ENCODE measurements around the gene CEACAM4. TPM values are rescaled to one million over a fixed set of nuclear protein-coding genes. Genes with fewer than 3 reads are reported as not detected.

Gene CEACAM4
- total RNA-seq (1 to 10 TPM in 1 of 2 donors, not detected in 1; 1.7 TPM), polyA plus RNA-seq (ENCODE audit: insufficient read depth, low read depth, low replicate concordance) (0.47 TPM)
- long read RNA-seq, donor 1 = 0 reads
- long read RNA-seq, donor 2 = 0 reads

GRCh38 chr19:41626877-41627276, at the start of gene CEACAM4:
TSS of gene CEACAM4 (minus strand) at chr19:41627074. CDS start at chr19:41626963, 111 bp downstream.
- WGBS, 2 donors = 45 to 50% methylated on average over 5 to 7 of the region's 7 CpGs
- Histone ChIP-seq H3K27me3 (no peaks in the 10 kb centered on the region), H3K4me3 (no peak within 1 kb of the TSS), H3K27ac (no peak within 1 kb of the TSS), H3K9me3 (no peaks in the 10 kb centered on the region), H3K4me1 (no peaks in the 10 kb centered on the region), H3K36me3 (ENCODE audit: low read depth, missing control alignments) (no peaks in the 10 kb centered on the region)
- TF ChIP-seq CTCF (IDR thresholded peaks at IDR 0.05) (no peak), POLR2A (IDR thresholded peaks at IDR 0.05) (no peak)
- intact Hi-C loops (cut with DNase I; ENCODE audit: low total_unique reads) = no loop called here
- no peak for DNase-seq

GRCh38 chr19:41671486-41671885, 44.6 kb upstream of the CEACAM4 start:
- DNase-seq = no peak
- Histone ChIP-seq H3K4me1 (no peaks in the 10 kb centered on the region), H3K36me3 (ENCODE audit: low read depth, missing control alignments) (no peaks in the 10 kb centered on the region), H3K27me3 (no peaks in the 10 kb centered on the region), H3K27ac (no peak overlapping the region), H3K4me3 (no peak overlapping the region), H3K9me3 (no peaks in the 10 kb centered on the region)
- intact Hi-C loops (cut with DNase I; ENCODE audit: low total_unique reads) = no loop called here
- 49 to 64% methylated on average over 5 of the region's 5 CpGs for WGBS, 2 donors
- TF ChIP-seq CTCF (IDR thresholded peaks at IDR 0.05) = no peak
- TF ChIP-seq POLR2A (IDR thresholded peaks at IDR 0.05) = no peak

GRCh38 chr19:41670755-41671154, 43.9 kb upstream of the CEACAM4 start:
- Histone ChIP-seq H3K36me3 (ENCODE audit: low read depth, missing control alignments) (no peaks in the 10 kb centered on the region), H3K4me3 (no peak overlapping the region), H3K27me3 (no peaks in the 10 kb centered on the region), H3K4me1 (no peaks in the 10 kb centered on the region), H3K27ac (no peak overlapping the region), H3K9me3 (no peaks in the 10 kb centered on the region)
- intact Hi-C loops (cut with DNase I; ENCODE audit: low total_unique reads) = no loop called here
- DNase-seq = no peak
- TF ChIP-seq POLR2A (IDR thresholded peaks at IDR 0.05) (no peak), CTCF (IDR thresholded peaks at IDR 0.05) (no peak)

- H3K27ac ChIP-seq = no peak overlapping the region
- intact Hi-C loops (cut with DNase I; ENCODE audit: low total_unique reads) = no loop called here
- no peaks in the 10 kb centered on the region for H3K36me3 ChIP-seq (ENCODE audit: low read depth, missing control alignments)
- no peaks in the 10 kb centered on the region for H3K4me1 ChIP-seq
- no peak for DNase-seq
- 63 to 87% methylated on average over 1 of the region's 1 CpG for WGBS, 2 donors
- H3K4me3 ChIP-seq = no peak overlapping the region
- no peaks in the 10 kb centered on the region for H3K27me3 ChIP-seq
- H3K9me3 ChIP-seq = no peaks in the 10 kb centered on the region
- TF ChIP-seq POLR2A (IDR thresholded peaks at IDR 0.05) = no peak
- no peak for TF ChIP-seq CTCF (IDR thresholded peaks at IDR 0.05)
These were observed 41.4 kb upstream of the CEACAM4 start for GRCh38 chr19:41668315-41668714.

GRCh38 chr19:41666075-41666474, 39.2 kb upstream of the CEACAM4 start:
- no peak for DNase-seq
- Histone ChIP-seq H3K4me1 (no peaks in the 10 kb centered on the region), H3K36me3 (ENCODE audit: low read depth, missing control alignments) (no peaks in the 10 kb centered on the region), H3K27ac (no peak overlapping the region), H3K27me3 (no peaks in the 10 kb centered on the region), H3K9me3 (no peaks in the 10 kb centered on the region), H3K4me3 (no peak overlapping the region)
- WGBS, 2 donors = 69 to 70% methylated on average over 2 of the region's 2 CpGs
- intact Hi-C loops (cut with DNase I; ENCODE audit: low total_unique reads) = no loop called here
- TF ChIP-seq CTCF (IDR thresholded peaks at IDR 0.05) (no peak), POLR2A (IDR thresholded peaks at IDR 0.05) (no peak)

Data from testis (tissue), 5 donors.